Measurements from ENCODE around the gene FLT4.
"Not testable (repeated sequence)": the region's sequence is repeated elsewhere in the genome, so short reads cannot be mapped to it uniquely, and the experiment has no call there.

- not testable (repeated sequence) for TF ChIP-seq YY1 (IDR thresholded peaks at IDR 0.05; ENCODE audit: insufficient read depth, insufficient replicate concordance, low read depth, low read length); CTCF (CRISPR knock-in tag; IDR thresholded peaks at IDR 0.05)
These were observed 5.8 kb upstream of the FLT4 start for GRCh38 chr5:180655243-180655642.
